HepG2 (cell line): ENCODE data around the gene TBC1D24. TPM values are rescaled to one million over a fixed set of nuclear protein-coding genes. Genes with fewer than 3 reads are reported as not detected.
"Not testable (repeated sequence)": the region's sequence is repeated elsewhere in the genome, so short reads cannot be mapped to it uniquely, and the experiment has no call there.

Source experiments
- GABPA ChIP-seq, 2 experiments: IDR thresholded peaks; 2 replicates each; pipeline ENCODE4 v1.6.1; 2011 to 2016; ENCODE audit warnings: low read depth in 2 of 2, low read length in 1 of 2, missing biosample characterization in 1 of 2, missing genetic modification characterization in 1 of 2
- GATAD2A ChIP-seq: IDR thresholded peaks from 2 replicates; pipeline ENCODE4 v1.6.1; 2016
- HDAC1 ChIP-seq: sonication (generic); formaldehyde crosslinking; IDR thresholded peaks from 2 replicates; pipeline ENCODE4 v1.5.1; 2020; ENCODE audit warnings: mild to moderate bottlenecking, missing genetic modification reagents
- MYC ChIP-seq: sonication (generic); formaldehyde crosslinking; IDR thresholded peaks from 2 replicates; pipeline ENCODE4 v1.9.0; 2021; ENCODE audit warnings: missing genetic modification reagents, borderline replicate concordance
- NR2F1 ChIP-seq, 2 experiments: fragments of 450-650 bp in 1 of 2; formaldehyde crosslinking in 1 of 2; IDR thresholded peaks; 2 replicates each; pipeline versions ENCODE4 v1.5.0 to v1.6.1; 2016 to 2020; ENCODE audit warnings: mild to moderate bottlenecking in 1 of 2, missing compliant biosample characterization in 1 of 2, missing genetic modification reagents in 1 of 2, moderate library complexity in 1 of 2
- POLR2A ChIP-seq, 2 experiments: IDR thresholded peaks; 2 replicates each; pipeline ENCODE4 v1.6.1; 2011; ENCODE audit warnings: low read depth in 2 of 2, low read length in 2 of 2, mild to moderate bottlenecking in 1 of 2, moderate library complexity in 1 of 2; ENCODE audit not compliant: insufficient read depth in 1 of 2
- SALL1 ChIP-seq: sonication (generic); formaldehyde crosslinking; IDR thresholded peaks from 2 replicates; pipeline ENCODE4 v1.8.0; 2022; ENCODE audit warnings: mild to moderate bottlenecking, missing genetic modification reagents
- SAP130 ChIP-seq: IDR thresholded peaks from 2 replicates; pipeline ENCODE4 v1.6.1; 2016; ENCODE audit warnings: low read depth
- ZFY ChIP-seq: sonication (generic); formaldehyde crosslinking; IDR thresholded peaks from 2 replicates; pipeline ENCODE4 v1.4.0; 2020; ENCODE audit warnings: missing genetic modification reagents
- ZNF264 ChIP-seq: sonication (generic); formaldehyde crosslinking; IDR thresholded peaks from 2 replicates; pipeline ENCODE4 v1.4.0; 2020; ENCODE audit warnings: missing genetic modification reagents
- ZNF549 ChIP-seq: sonication (generic); formaldehyde crosslinking; IDR thresholded peaks from 2 replicates; pipeline ENCODE4 v1.5.0; 2020; ENCODE audit warnings: missing genetic modification reagents
- ZNF788 ChIP-seq: sonication (generic); formaldehyde crosslinking; IDR thresholded peaks from 2 replicates; pipeline ENCODE4 v1.5.0; 2020; ENCODE audit warnings: mild to moderate bottlenecking, missing genetic modification reagents, borderline replicate concordance
- polyA plus RNA-seq, 8 experiments: library from polyadenylated mRNA; depleted of rRNA in 3 of 8; stranded (reverse) in 7 of 8; unstranded in 1 of 8; fragments of >200 nt; fragmentation: Illumina TruSeq in 4 of 8; extraction: Trizol in 4 of 8; gene quantifications; 2 replicates each; pipeline versions ENCODE4 v1.2.1 to v1.2.3, GENCODE V29; 2011 to 2016; ENCODE audit warnings: low read depth in 4 of 8, missing spikeins in 1 of 8, mixed read lengths in 1 of 8; ENCODE audit not compliant: insufficient read depth in 1 of 8
- total RNA-seq, 5 experiments: library from RNA; depleted of rRNA; stranded (reverse); fragments of >200 nt; fragmentation: Illumina TruSeq; extraction: Trizol; gene quantifications; 2 replicates each; pipeline ENCODE4 v1.2.3, GENCODE V29; 2016; ENCODE audit warnings: low read depth in 1 of 5
- TF ChIP-seq, protein P1 (sequence below): IDR thresholded peaks from 2 replicates; pipeline ENCODE4 v1.6.1; 2016
- TF ChIP-seq, protein P2 (sequence below): sonication (generic); formaldehyde crosslinking; conservative IDR thresholded peaks from 2 replicates; pipeline ENCODE4 v1.4.0; 2020; ENCODE audit warnings: mild to moderate bottlenecking, missing genetic modification reagents, moderate library complexity
- TF ChIP-seq, protein P3 (sequence below): IDR thresholded peaks from 2 replicates; pipeline ENCODE4 v1.6.1; 2016; ENCODE audit warnings: mild to moderate bottlenecking, missing biosample characterization, missing genetic modification reagents
- TF ChIP-seq, protein P4 (sequence below): sonication (generic); formaldehyde crosslinking; IDR thresholded peaks from 2 replicates; pipeline ENCODE4 v1.4.0; 2020; ENCODE audit warnings: mild to moderate bottlenecking, missing genetic modification reagents
- TF ChIP-seq, protein P5 (sequence below): sonication (generic); formaldehyde crosslinking; IDR thresholded peaks from 2 replicates; pipeline ENCODE4 v1.4.0; 2020; ENCODE audit warnings: missing genetic modification reagents
- TF ChIP-seq, protein P6 (sequence below): sonication (generic); formaldehyde crosslinking; IDR thresholded peaks from 2 replicates; pipeline ENCODE4 v1.4.0; 2020; ENCODE audit warnings: missing genetic modification reagents

Gene TBC1D24
- total and polyA plus RNA-seq, 2 of the 13 experiments (the other 11 are each of a cell fraction or from before 2014, with no cell fraction given), result 7.7 to 13.7 TPM

DNA sequence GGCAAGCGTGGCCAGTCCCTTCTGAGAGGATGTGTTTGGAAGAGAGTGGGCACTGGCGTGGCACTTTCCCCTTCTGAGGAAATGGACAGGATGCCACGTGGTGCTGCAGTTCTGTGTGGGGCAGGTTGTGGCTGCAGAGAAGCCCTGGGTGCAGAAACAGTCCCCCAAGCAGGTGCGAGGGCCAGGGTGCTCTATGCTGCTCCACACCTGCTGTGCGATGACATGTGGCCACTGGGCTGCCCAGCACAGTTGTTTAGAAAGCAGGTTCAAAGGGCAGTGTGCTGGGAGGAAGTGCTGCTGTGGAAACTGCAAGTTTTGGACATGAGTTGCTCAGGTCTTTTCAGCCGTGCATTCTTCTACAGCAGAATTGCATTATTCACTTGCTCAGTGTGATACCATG is 66.5 kb downstream of the TBC1D24 start (continued):
- TF ChIP-seq, protein P1, sequence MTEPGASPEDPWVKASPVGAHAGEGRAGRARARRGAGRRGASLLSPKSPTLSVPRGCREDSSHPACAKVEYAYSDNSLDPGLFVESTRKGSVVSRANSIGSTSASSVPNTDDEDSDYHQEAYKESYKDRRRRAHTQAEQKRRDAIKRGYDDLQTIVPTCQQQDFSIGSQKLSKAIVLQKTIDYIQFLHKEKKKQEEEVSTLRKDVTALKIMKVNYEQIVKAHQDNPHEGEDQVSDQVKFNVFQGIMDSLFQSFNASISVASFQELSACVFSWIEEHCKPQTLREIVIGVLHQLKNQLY (CRISPR knock-in tag), result peak; percentile 79; the same call in 1 of the 2 replicates
- TF ChIP-seq ZFY (CRISPR knock-in tag) (peak; percentile 30; the same call in 1 of the 2 replicates), SAP130 (CRISPR knock-in tag) (peak; percentile 95), NR2F1 (CRISPR knock-in tag; IDR thresholded peaks at IDR 0.05) (0 out of 4 replicates have a peak, but pooled peaks of 1 of the 2 experiments have one; percentile 17), HDAC1 (CRISPR knock-in tag) (peak; percentile 80), ZNF788 (CRISPR knock-in tag) (peak; percentile 23; the same call in 1 of the 2 replicates), ZNF549 (CRISPR knock-in tag) (0 out of 2 replicates have a peak, but pooled peaks have one; percentile 65), POLR2A (IDR thresholded peaks at IDR 0.05; ENCODE audit: insufficient read depth in 1 of 2, low read depth in 2 of 2, low read length in 2 of 2) (peak in 1 of 2 experiments; percentile 26; a peak in 1 of 4 replicates), GABPA (CRISPR knock-in tag; IDR thresholded peaks at IDR 0.05; ENCODE audit: low read depth) (peak; percentile 42; the same call in 1 of the 2 replicates), ZNF264 (0 out of 2 replicates have a peak, but pooled peaks have one; percentile 47), SALL1 (CRISPR knock-in tag) (peak; percentile 78), MYC (peak; percentile 93), GATAD2A (peak; percentile 80)
- TF ChIP-seq, protein P2, sequence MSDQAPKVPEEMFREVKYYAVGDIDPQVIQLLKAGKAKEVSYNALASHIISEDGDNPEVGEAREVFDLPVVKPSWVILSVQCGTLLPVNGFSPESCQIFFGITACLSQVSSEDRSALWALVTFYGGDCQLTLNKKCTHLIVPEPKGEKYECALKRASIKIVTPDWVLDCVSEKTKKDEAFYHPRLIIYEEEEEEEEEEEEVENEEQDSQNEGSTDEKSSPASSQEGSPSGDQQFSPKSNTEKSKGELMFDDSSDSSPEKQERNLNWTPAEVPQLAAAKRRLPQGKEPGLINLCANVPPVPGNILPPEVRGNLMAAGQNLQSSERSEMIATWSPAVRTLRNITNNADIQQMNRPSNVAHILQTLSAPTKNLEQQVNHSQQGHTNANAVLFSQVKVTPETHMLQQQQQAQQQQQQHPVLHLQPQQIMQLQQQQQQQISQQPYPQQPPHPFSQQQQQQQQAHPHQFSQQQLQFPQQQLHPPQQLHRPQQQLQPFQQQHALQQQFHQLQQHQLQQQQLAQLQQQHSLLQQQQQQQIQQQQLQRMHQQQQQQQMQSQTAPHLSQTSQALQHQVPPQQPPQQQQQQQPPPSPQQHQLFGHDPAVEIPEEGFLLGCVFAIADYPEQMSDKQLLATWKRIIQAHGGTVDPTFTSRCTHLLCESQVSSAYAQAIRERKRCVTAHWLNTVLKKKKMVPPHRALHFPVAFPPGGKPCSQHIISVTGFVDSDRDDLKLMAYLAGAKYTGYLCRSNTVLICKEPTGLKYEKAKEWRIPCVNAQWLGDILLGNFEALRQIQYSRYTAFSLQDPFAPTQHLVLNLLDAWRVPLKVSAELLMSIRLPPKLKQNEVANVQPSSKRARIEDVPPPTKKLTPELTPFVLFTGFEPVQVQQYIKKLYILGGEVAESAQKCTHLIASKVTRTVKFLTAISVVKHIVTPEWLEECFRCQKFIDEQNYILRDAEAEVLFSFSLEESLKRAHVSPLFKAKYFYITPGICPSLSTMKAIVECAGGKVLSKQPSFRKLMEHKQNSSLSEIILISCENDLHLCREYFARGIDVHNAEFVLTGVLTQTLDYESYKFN (CRISPR knock-in tag), result peak; percentile 84
- TF ChIP-seq, protein P3, sequence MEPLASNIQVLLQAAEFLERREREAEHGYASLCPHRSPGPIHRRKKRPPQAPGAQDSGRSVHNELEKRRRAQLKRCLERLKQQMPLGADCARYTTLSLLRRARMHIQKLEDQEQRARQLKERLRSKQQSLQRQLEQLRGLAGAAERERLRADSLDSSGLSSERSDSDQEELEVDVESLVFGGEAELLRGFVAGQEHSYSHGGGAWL (CRISPR knock-in tag), result 0 out of 2 replicates have a peak, but pooled peaks have one; percentile 39
- TF ChIP-seq, protein P4, sequence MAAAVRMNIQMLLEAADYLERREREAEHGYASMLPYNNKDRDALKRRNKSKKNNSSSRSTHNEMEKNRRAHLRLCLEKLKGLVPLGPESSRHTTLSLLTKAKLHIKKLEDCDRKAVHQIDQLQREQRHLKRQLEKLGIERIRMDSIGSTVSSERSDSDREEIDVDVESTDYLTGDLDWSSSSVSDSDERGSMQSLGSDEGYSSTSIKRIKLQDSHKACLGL (CRISPR knock-in tag), result peak; percentile 44; the same call in 1 of the 2 replicates
- not testable (repeated sequence) for TF ChIP-seq GABPA (IDR thresholded peaks at IDR 0.05; ENCODE audit: low read depth, low read length)
- TF ChIP-seq, protein P5, sequence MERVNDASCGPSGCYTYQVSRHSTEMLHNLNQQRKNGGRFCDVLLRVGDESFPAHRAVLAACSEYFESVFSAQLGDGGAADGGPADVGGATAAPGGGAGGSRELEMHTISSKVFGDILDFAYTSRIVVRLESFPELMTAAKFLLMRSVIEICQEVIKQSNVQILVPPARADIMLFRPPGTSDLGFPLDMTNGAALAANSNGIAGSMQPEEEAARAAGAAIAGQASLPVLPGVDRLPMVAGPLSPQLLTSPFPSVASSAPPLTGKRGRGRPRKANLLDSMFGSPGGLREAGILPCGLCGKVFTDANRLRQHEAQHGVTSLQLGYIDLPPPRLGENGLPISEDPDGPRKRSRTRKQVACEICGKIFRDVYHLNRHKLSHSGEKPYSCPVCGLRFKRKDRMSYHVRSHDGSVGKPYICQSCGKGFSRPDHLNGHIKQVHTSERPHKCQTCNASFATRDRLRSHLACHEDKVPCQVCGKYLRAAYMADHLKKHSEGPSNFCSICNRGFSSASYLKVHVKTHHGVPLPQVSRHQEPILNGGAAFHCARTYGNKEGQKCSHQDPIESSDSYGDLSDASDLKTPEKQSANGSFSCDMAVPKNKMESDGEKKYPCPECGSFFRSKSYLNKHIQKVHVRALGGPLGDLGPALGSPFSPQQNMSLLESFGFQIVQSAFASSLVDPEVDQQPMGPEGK (CRISPR knock-in tag), result peak; percentile 50; the same call in 1 of the 2 replicates
- TF ChIP-seq, protein P6, sequence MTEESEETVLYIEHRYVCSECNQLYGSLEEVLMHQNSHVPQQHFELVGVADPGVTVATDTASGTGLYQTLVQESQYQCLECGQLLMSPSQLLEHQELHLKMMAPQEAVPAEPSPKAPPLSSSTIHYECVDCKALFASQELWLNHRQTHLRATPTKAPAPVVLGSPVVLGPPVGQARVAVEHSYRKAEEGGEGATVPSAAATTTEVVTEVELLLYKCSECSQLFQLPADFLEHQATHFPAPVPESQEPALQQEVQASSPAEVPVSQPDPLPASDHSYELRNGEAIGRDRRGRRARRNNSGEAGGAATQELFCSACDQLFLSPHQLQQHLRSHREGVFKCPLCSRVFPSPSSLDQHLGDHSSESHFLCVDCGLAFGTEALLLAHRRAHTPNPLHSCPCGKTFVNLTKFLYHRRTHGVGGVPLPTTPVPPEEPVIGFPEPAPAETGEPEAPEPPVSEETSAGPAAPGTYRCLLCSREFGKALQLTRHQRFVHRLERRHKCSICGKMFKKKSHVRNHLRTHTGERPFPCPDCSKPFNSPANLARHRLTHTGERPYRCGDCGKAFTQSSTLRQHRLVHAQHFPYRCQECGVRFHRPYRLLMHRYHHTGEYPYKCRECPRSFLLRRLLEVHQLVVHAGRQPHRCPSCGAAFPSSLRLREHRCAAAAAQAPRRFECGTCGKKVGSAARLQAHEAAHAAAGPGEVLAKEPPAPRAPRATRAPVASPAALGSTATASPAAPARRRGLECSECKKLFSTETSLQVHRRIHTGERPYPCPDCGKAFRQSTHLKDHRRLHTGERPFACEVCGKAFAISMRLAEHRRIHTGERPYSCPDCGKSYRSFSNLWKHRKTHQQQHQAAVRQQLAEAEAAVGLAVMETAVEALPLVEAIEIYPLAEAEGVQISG (CRISPR knock-in tag), result peak; percentile 59; the same call in 1 of the 2 replicates
